Epidermal melanocyte (primary cell): ENCODE results near the gene ZNF428.

Experiments
- DNase-seq: peaks from one replicate; pipeline ENCODE4 v3.0.0; 2011; ENCODE audit warnings: low spot score; ENCODE audit not compliant: insufficient read length

ZNF428 gene

GRCh38 chr19:43562698-43563241 is 56.7 kb downstream of the ZNF428 start:
- no peak for DNase-seq

GRCh38 chr19:43562226-43562697 is 57.2 kb downstream of the ZNF428 start:
- DNase-seq, result no peak

DNA sequence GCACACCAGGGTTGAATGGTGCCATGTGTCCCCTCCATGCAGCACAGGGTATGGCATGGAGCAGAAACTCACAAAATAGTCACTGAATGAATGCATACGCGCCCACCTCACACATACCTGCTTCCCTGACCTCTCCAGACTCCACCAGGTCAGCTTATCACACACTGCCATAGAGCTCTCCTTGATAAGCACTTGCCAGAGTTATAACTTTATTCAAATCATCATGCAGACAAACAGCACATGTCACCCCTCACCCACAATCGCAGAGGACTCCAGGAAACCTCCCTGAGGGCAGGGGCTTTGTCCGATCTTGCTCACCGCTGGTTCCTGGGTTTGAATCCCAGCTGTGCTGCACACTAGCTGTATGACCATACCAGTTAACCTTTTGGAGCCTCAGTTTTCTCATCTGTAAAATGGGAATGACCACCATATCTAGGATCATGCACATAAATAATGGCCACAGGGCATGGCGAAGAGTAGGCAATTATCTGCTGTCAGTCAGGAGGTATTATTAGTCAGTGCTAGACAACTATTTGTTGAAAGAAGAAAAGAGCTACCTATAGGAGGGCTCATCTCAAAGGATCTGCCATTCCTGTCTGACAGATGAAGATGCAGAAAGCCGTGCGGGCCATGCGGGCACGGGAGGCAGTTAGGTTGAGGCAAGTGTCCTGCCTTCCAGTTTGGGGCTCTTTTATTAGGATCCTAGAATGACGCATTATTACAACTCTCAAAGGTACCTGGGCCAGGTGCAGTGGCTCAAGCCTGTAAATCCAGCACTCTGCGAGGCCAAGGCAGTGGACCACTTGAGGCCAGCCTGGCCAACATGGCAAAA is 58.1 kb downstream of the ZNF428 start:
- no peak for DNase-seq

DNA sequence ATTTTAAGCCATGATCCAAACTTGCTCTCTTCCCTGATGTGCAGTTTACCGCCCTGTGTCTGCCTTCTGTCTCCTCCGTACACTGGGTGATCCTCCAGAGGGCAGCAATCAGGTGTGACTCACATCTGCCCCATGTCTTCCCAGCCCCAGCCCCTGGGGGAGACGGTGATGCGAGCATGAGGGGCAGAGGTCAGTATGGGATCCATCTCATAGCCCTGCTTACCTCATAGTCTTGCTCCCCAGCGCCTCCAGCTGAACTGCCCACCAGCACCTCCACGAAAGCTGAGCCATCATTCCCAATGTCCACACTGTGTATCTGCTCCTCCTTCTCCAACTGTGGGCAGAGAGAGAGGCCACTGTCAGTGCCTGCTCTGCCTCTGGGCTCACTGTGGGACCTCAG is 58.7 kb downstream of the ZNF428 start:
- no peak for DNase-seq
